HK-2 (cell line): ENCODE results near the gene IL22RA1.

Experiments used
- DNase-seq: peaks from one replicate; pipeline ENCODE4 v3.0.0-alpha.2; 2018; ENCODE audit not compliant: unreplicated experiment

IL22RA1 gene, protein sequence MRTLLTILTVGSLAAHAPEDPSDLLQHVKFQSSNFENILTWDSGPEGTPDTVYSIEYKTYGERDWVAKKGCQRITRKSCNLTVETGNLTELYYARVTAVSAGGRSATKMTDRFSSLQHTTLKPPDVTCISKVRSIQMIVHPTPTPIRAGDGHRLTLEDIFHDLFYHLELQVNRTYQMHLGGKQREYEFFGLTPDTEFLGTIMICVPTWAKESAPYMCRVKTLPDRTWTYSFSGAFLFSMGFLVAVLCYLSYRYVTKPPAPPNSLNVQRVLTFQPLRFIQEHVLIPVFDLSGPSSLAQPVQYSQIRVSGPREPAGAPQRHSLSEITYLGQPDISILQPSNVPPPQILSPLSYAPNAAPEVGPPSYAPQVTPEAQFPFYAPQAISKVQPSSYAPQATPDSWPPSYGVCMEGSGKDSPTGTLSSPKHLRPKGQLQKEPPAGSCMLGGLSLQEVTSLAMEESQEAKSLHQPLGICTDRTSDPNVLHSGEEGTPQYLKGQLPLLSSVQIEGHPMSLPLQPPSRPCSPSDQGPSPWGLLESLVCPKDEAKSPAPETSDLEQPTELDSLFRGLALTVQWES

DNA sequence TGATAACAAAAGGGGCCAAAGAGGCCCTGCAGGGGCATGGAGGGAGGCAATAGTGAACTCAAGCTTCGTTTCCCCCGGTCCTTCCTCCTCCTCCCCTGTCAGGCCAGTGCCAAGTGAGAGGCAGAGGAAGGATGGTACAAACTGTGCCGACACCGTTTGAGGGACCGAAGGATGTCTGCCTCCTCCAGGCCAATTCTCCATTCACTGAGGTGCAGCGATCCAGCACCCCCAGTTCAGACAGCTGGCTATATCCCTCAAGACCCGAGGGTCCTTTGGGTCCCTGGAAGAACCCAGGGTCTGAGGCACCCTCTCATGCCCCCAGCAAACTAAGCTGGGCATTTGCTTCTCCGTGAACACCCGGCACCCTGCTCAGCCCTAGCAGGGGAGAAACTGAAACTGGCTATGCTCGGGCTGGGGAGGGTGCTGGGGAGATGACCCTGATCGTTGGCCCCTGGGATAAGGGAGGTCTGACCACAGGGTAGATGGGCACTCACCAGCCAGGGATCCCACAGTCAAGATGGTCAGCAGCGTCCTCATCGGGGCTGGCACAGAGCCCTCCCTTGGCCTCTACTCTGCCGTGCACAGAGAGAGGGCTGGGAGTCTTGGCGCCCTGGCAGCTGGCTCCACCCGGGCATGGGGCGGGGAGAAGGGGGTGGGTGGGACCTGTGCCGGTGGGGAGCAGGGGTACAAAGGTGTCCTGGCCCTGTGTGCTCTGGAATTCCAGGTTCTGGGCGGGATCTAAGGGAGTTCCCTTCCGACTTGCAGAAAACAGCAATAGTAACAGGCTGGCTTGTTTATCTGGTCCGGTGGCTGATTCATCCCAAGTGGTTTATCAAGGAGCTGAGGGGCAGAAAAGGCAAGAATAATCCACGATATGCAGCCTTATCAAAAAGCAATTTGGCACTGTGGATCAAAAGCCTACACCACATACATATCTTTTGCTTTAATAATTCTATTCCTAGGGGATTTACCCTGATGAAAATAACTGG is at the start of gene IL22RA1:
TSS of gene IL22RA1 (minus strand) at position 595 of the 989 bp plus-strand sequence. CDS start at position 537, 58 bp downstream.
- peak; percentile 26 for DNase-seq

GRCh38 chr1:24191860-24192259 is 48.9 kb upstream of the IL22RA1 start:
- DNase-seq, result no peak

- DNase-seq, result no peak
Observed at GRCh38 chr1:24190983-24191461, 48.1 kb upstream of the IL22RA1 start.

DNA sequence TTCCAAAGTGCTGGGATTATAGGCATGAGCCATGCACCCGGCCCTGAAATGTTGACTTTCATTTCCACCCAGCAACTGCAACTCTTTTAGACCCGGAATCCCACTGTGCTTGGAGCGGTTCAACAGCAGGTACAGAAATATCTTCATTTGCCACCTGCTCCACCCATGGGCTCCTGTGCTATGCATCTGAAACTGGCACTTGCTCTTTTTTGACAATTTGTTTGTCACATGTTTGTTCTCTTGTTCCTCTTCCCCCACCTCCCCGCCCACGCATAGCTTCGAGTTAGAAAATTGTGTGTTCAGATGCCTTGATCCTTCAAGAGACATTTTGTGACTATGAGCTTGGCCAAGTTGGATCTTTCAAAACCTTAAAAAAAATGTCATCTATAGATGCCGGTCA is 46.6 kb upstream of the IL22RA1 start:
- DNase-seq, result no peak

DNA sequence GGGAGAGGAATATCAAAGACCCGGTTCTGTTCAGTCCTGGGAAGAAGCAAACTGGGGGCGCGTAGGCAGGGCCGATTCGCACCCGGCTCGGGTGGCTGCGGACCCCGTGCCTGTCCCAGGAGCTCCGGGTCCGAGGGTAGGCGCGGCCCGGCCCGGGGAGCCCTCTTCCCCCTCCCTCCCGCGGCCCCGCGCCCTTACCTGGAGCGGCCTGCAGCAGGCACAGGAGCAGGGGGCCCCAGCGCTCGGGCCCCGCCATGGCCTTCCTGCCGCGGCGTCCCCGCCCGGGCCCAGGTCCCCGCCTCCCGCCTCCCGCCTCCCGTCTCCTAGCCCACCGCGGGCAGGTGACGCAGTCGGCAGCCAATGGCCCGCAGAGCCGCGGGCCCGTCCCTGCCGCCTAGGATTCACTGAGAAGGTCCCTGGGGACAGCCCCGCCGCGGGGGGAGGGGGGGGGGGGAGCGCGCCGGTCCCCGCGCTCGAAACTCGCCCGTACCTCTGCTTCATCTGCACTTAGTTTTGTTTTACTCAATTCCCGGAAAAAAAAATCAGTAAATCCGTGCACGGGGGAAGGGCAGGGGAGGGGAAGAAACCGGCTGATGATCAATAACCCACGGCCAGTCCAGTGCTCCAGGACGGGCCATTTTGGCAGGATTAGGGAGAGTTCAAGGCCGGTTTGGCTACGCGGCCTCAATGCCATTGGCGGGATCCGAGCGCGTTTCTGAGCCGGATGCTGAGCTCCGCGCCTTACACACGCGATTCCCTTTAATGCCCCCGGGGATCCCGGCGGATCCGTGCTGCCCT is 44.3 kb upstream of the IL22RA1 start, which contains the start of gene IFNLR1:
TSS of gene IFNLR1 (minus strand) at position 297 of the 798 bp plus-strand sequence. CDS start at position 256, 41 bp downstream.
- peak; percentile 68 for DNase-seq

GRCh38 chr1:24186711-24186992 is 43.7 kb upstream of the IL22RA1 start:
- DNase-seq, result no peak

DNA sequence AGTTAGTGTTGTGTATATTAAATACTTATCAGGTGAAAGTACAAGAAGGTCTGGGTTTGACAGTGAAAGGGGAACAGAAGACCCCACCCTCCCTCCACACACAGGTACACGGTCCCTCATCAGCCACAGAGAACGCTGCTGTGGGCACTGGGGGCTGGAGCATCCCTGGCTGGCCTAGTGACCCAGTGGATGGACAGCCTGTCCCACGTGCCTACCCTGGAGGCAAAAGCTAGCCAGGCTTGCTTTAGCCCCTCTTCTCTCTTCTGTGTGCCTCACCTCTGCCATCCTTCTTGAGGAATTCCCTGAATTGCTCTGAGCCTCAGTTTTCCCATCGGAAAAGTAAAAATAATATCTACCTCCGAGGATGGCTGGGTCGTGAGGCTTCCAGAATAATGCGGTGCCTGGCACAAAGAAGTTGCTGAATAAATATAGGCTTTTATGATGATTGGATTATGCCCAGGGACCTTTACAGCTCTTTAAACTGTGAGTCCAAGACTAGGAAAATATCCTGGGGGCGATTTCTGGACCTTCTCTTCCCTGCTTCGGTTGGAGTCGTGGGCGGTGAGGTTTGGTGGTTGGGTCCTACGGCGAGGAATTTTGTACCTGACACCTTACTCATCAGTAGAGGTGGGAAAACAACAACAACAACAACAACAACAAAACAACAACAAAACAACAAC is 43.2 kb upstream of the IL22RA1 start:
- DNase-seq, result no peak

DNA sequence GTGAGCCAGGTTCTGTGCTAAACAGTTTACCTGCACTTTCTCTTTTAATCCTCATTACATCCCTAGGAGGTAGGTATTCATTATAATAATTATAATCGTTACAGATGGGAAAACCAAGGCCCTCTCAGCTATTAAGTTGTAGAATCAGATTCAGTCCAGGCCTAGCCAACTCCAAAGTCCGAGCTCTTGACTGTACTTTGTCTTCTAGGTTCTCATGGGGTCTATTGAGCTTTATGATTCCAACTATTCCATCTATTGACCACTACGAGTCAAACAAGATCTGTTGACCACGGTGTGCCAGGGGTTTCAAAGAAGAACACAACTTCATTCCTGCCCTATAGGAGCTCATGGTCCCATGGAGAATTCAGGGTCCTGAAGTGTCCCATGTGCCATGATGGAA is 42.1 kb upstream of the IL22RA1 start:
- no peak for DNase-seq

DNA sequence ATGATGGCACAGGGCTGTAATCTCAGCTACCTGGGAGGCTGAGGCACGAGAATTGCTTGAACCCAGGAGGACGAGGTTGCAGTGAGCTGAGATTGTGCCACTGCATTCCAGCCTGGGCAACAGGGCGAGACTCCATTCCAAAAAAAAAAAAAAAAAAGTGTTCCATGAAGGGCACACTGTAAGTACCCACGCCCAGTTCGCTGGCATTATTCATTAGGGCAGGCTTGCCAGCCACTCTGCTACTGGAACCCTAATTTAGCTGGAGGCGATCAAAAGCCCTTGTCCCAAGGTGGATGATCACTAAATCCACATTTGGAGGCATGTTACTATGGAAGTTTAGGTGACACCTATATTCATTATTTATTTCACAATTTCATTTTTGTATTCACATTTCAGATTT is 39.1 kb upstream of the IL22RA1 start:
- no peak for DNase-seq

DNA sequence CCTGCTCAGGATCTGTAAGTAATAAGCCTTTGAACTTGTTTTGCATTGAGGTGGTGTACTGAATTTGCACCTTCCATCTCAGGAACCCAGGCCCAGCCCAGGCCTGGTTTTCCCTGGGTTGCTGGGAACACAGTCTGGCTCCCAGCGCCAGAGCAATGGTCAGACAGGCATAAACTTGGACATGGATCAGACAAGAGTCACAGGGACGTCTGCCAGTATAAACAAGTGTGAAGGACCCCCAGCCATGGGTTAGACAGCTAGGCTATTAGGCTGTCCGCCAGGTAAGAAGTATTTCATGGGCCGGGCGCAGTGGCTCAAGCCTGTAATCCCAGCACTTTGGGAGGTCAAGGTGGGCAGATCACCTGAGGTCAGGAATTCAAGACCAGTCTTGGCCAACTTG is 38.7 kb upstream of the IL22RA1 start:
- DNase-seq, result no peak

GRCh38 chr1:24180676-24181075 is 37.7 kb upstream of the IL22RA1 start:
- no peak for DNase-seq

DNA sequence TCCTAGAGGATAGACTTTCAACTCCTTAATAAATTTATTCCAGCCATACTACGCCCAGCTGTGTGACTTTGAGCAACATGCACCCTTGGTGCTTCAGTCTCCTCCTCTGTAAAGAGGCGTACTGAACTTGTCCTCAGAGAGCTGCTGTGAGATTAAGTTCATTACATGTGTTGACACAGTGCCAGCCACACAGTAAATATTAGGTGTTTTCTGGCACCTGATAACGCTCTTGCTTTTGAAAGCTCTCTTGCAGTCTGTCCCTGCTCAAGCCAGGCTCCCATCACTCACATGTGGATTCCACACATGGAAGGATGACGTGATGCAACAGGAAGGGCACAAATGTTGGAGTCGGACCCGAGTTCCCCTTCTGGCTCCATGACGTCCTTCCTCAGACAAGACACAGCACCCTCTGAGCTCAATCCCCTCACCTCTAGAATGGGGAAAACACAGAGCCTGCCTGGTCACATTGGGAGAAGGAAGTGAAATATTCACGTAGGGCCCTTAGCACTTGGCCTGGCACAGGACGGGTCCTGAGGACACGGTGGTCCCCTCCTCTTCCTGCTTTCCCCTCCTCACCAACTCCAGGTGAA is 36.4 kb upstream of the IL22RA1 start:
- DNase-seq, result no peak

DNA sequence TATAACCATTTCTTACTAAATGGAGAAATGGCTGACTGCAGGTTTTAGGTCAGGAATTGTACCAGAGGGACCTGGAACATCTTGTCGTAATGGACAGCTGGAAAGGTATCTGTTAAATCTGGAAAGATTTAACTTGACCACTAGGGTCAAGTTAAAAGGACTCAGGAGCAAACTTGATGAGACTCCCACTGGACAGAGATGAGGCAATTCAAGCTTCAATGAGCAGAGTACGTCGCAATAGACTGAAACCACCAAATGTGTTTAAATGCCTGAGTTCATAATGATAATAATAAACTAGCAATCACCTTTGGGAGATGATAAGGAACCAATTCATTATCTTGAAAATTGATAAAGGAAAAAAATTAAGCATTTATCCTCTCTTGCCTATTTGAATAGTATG is 35.5 kb upstream of the IL22RA1 start:
- DNase-seq, result no peak

GRCh38 chr1:24177161-24177560 is 34.2 kb upstream of the IL22RA1 start:
- no peak for DNase-seq

DNA sequence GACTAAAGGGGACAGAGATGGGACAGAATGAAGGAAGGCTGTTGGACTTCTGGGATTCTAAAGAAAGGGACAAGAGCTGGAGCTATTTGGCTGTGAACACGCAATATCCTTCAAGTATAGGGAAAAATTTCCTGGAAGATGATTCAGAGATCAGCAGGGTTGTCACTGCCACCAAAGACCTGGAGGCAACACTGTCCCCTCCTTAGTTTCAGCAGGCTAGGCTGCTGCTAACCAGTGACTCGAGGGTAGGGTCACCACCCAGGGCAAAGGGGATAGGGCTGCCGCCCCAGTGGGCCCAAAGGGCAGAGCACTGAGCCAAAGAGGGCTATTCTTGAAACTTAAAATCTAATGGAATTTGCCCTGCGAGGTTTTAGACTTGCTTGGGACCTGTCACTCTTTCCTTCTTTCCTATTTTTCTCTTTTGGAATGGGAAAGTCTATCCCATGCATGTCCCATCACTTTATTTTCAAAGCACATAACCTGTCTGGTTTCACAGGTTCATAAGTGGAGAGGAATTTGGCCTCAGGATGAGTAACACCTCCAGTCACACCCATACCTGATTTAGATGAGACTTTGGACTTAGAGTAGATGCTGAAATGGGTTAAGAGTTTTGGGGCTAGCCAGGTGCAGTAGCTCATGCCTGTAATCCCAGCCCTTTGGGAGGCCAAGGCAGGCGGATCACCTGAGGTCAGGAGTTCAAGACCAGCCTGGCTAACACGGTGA is 32.3 kb upstream of the IL22RA1 start:
- DNase-seq, result no peak

- no peak for DNase-seq
Observed at GRCh38 chr1:24173638-24174575, 31.0 kb upstream of the IL22RA1 start.

- DNase-seq, result no peak
Observed at GRCh38 chr1:24172598-24172997, 29.7 kb upstream of the IL22RA1 start.

DNA sequence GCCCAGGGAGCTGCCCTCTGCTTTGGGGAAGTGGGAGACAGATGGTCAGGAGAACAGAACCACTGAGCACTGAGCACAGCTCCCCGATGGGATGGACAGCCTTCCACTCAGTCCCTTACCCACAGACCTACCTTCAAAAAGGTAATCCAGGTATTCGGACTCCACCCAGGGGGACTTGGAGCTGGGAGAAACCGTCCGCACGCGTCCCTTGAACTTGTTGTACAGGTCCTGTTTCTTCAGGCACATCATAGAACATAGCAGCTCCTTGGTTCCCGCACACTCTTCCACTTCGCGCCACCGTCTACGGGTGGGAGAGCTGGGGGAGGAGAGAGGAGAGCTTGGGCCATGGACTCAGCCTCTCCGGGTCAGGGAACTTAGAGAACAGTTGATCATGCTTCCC is 26.3 kb upstream of the IL22RA1 start:
- DNase-seq, result no peak

GRCh38 chr1:24168245-24168644 is 25.3 kb upstream of the IL22RA1 start:
- DNase-seq, result no peak
